HG02571 (cell line): Measurements from ENCODE around the gene PPP6C.
A peak's percentile ranks its signal among the peaks of the same experiment; 100 is the strongest.
"Not testable (repeated sequence)": the region's sequence is repeated elsewhere in the genome, so short reads cannot be mapped to it uniquely, and the experiment has no call there.

Source experiments
- ATAC-seq: cut with Tn5 transposase; IDR thresholded peaks from one replicate; pipeline ENCODE4 v1.9.1; 2021; ENCODE audit warnings: mild to moderate bottlenecking, moderate library complexity; ENCODE audit not compliant: unreplicated experiment

The PPP6C gene

DNA sequence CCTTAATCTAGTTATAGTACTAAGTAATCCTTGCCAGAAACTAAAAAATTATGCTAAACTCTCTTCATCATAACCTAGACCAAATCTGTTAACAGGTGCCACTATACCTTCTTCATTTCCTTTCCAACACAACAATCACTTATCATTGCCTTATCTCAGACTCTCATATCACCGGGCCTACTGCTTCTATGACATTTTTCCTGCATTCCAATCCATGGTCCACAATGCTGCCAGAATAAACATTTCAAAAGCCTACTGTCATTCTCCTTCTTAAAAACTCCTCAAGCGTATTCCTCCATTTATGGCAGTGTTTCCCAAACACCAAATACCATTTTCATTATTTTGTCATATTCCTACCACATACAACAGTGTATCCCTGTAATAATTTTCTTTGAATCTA lies 6.5 kb downstream of the PPP6C start:
- ATAC-seq, result no peak

DNA sequence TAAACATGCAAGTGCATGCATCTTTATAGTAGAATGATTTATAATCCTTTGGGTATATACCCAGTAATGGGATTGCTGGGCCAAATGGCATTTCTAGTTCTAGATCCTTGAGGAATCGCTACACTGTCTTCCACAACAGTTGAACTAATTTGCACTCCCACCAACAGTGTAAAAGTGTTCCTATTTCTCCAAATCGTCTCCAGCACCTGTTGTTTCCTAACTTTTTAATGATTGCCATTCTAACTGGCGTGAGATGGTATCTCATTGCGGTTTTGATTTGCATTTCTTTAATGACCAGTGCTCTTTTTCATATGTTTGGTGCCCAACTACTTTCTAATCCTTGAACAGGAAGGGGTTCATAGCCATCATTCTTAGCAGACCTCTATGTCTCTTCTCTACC lies 7.8 kb downstream of the PPP6C start:
- ATAC-seq, result not testable (repeated sequence)

DNA sequence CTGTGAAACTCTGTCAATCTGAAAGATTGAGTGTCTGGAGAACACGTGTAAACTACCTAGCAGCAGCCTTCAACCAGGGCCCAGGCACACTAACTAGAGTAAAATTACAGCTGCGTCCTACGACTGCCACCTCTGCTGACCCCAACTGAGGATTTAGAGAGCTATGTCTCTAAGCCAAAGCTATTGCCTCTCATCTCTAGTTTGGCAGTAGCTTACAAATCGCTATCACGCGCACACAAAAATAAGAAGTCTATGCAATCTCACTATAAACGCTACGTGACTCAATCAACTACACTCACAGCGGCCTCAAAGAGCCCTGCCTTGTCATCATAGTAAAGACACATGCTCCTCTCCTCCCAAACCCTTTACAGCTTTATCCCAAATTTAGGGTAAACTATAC lies 8.7 kb downstream of the PPP6C start:
- ATAC-seq, result no peak

DNA sequence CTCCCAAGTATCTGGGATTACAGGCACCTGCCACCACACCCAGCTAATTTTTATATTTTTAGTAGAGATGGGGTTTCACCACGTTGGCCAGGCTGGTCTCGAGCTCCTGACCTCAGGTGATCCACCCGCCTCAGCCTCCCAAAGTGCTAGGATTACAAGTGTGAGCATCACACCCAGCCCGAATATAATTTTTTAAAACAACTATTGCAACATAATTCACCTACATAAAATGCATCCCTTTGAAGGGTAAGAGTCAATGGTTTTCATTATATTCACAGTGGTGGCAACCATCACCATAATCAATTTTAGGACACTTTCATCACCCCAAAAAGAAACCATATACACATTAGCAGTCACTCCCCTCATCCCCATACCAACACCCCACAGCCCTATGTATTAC lies 9.8 kb downstream of the PPP6C start:
- not testable (repeated sequence) for ATAC-seq

DNA sequence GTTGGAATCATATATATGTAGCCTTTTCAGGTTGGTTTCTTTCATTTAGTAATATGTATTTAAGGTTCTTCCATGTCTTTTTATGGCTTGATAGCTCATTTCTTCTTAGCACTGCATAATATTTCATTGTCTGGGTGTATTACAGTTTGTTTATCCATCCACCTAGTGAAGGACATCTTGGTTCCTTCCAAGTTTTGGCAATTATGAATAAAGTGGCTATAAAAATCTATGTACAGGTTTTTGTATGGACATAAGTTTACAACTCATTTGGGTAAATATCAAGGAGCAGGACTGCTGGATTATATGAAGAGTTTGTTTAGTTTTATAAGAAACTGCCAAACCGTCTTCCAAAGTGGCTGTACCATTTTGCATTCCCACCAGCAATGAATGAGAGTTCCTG lies 11.7 kb downstream of the PPP6C start:
- ATAC-seq, result no peak

DNA sequence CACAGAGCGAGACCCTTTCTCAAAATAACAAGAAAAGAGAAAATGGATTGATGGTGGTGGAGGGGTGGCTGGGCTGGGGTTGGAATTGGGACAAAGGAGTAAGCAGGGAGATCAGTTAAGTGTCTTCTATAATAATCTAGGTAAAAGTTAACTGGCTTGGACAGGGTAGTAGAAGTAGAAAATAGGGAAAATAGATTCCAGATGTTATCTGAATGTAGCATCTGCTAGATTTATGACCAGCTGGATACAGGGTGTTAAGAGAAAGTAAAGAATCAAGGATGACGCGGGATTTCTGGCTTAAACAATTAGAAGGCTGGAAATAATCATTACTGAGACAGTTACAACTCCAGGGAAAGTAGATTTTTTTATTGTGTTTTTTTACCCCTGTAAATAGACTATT lies 13.0 kb downstream of the PPP6C start:
- ATAC-seq, result no peak

DNA sequence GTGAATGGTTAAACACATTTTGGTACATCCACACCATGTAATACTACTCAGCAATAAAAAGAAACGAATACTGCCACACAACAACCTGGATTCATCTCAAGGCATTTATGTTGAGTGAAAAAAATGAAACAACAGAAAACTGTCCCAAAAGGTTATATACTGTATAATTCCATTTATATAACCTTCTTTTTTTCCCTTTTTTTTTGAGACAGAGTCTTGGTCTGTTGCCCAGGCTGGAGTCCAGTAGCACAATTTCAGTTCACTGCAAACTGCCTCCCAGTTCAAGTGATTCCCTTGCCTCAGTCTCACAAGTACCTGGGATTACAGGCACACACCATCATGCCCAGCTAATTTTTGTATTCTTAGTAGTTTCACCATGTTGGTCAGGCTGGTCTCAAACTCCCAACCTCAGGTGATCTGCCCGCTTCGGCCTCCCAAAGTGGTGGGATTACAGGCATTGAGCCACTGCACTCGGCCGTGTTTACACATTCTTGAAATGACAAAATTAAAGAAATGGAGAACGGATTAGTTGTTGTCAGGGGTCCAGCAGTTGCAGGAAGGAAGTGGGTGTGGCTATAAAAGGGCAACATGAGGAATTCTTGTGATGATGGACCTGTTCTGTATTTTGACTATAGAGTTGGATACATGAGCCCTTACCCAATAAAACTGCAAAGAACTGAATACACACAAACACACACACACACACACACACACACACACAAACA lies 17.4 kb downstream of the PPP6C start:
- no peak for ATAC-seq

DNA sequence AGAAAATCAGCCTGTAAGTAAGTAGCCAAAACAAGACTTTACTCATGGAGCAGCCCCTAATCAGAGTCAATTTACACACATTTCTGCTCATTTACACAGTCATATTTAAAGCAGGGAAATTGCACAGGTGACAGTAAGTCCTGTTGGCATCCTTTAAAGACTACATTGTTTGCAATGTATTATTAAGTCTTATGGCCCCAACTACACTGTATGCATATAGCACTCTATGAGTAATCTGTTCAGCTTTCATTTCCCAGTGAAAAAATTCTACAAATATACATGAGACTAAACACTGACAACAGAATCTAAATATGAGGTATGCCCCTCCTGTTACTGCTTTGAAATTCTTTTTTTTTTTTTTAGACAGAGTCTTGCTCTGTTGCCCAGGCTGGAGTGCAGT lies 19.7 kb downstream of the PPP6C start:
- no peak for ATAC-seq

DNA sequence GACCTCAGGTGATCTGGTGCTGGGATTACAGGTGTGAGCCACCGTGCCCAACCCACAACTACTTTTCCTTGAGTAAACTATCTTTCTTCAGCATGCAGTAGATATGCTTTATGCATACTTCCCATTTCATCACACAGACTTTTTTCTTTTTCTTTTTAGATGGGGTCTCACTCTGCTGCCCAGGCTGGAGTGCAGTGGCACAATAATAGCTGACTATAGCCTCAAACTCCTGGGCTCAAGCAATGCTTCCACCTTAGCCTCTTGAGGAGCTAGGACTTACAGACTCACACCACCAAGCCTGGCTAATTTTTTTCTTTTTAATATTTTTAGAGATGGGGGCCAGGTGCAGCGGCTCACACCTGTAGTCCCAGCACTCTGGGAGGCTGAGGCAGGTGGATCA lies 22.8 kb downstream of the PPP6C start:
- no peak for ATAC-seq

DNA sequence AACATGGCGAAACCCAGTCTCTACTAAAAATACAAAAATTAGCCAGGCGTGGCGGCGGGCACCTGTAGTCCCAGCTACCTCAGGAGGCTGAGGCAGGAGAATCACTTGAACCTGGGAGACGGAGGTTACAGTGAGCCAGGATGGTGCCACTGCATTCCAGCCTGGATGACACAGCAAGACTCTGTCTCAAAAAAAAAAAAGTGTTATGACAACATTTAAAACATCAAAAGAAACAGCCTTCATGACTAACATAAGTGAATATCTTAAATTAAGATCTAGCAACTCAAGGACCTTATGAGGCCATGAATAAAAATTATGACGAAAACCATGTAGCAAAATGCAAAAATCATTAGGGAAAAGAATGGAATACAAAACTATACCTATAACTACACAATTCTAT lies 26.7 kb downstream of the PPP6C start:
- ATAC-seq, result not testable (repeated sequence)

DNA sequence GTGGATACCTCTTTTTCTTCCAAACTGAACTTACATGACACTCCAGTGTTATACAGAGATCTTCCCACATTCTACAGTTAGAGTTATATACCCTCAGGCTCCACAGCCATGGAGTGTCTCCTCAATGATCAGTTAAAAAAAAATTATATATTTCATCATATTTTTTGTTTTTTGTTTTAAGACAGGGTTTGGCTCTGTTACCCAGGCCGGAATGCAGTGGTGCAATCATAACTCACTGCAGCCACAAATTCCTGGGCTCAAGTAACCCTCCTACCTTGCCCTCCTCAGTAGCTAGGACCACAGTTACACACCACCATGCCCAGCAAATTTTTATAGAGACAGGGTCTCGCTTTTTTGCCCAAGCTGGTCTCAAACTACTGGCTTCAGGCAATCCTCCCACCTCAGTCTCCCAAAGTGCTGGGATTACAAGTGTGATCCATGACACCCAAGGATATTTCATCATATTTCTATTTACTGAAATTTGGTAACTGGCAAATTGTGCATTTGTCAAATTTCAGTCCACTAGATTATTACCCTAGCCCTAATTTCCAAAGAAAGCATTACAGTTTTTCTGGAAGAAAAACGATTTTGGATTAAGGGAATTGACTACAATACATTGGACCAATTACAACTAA lies 28.2 kb downstream of the PPP6C start:
- no peak for ATAC-seq

DNA sequence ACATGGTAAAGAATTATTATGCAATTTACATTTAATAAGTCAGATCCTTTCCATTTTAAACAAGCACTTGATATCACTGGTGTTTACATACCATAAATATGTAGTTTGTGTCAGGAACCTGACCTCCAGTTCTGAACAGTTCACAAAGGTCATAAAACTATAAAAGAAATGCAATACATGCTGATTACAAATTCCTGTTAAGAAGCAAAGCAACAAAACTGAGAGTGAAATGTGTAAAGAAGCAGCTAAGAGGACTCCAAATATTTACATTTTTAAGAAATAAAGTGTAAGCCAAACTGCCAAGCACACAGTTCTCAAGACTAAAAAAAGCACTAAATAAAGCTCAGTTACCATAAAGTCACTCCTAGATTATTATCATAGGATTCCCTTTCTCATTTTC lies 28.9 kb downstream of the PPP6C start:
- no peak for ATAC-seq

DNA sequence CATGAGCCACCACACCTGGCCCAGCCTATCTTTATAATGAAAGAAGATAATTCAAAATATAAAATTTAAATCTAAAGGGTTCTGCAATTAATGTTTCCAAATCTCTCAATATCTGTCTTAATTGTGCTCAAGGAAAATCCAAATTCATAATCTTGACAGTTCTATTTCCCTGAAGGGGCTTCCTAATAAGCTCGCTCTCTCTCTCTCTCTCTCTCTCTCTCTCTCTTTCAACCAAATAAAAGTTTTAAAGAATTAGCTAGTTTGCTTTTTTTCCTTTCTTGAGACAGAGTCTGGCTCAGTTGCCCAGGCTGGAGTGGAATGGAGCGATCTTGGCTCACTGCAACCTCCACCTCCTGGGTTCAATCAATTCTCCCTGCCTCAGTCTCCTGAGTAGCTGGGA lies 33.1 kb downstream of the PPP6C start:
- no peak for ATAC-seq

DNA sequence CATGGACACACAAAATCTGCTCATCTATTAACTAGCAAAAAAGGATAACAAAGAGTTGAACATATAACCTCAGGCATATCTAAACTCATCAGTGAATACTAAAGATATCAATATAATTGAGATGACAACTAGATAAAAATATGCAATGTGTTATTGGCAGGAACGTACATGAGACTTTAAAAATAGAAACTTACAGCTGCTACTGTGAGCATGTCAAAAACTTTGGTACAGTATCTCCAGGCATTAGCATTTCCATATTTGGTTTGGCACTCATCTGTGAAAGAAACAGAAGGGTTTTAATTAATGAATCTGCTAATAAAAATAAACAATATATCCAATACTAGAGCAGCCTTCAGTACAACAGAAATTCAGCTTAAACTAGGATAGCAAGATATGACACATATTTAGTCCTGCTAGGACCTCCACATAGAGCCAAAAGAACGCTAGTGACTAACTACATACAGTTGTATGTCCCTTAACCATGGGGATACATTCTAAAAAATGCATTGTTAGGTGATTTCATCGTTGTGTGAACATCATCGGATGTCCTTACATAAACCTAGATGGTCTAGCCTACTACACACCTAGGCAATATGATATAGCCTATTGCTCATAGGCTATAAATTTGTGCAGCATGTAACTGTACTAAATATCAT lies 35.8 kb downstream of the PPP6C start:
- ATAC-seq, result no peak

DNA sequence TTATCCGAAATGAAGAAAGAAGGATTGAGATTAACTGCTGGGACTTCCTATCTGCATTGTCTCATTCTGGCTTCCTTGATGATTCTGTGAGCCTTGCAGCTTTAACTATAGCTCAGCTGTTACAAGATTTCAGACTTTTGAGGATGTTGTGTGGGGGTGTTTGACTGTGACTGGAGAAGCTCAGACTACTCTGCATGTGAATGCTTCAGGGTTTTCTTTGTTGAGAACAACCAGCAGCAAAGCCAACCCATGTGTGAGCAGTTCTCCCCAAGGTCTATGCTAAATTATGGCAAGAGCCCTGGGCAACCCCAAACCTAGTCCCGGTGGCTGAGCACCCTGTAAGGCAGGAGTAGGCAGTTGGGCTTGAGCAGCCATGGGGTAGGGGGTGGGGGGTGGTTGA lies 37.9 kb downstream of the PPP6C start:
- no peak for ATAC-seq

DNA sequence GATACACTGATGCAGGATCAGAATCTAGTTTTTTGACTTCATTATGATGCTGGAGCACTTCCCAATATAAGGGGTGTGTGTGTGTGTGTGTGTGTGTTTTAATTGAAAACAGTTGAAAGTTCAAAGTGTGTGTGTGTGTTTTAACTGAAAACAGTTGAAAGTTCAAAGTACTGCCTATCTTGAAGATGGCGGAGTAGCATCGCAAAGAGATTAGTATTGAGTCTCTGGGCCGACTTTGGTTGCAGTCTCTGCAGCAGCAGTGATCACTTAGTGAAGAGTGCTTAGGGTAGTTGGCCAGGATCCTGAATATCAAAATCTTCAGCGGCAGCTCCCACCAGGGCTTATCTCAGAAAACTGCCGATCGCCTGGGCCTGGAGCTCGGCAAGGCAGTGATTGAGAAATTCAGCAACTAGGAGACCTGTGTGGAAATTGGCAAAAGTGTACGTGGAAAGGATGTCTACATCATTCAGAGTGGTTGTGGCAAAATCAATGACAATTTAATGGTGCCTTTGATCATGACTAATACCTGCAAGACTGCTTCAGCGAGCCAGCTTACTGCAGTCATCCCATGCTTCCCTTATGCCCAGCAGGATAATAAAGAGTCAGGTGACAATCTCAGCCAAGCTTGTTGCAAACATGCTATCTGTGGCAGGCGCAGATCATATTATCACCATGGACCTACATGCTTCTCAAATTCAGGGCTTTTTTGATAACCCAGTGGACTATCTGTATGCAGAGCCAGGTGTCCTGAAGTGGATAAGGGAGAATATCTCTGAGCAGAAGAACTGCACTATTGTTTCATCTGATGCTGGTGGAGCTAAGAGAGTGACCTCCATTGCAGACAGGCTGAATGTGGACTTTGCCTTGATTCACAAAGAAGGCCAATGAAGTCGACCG lies 39.0 kb downstream of the PPP6C start:
- ATAC-seq, result no peak

DNA sequence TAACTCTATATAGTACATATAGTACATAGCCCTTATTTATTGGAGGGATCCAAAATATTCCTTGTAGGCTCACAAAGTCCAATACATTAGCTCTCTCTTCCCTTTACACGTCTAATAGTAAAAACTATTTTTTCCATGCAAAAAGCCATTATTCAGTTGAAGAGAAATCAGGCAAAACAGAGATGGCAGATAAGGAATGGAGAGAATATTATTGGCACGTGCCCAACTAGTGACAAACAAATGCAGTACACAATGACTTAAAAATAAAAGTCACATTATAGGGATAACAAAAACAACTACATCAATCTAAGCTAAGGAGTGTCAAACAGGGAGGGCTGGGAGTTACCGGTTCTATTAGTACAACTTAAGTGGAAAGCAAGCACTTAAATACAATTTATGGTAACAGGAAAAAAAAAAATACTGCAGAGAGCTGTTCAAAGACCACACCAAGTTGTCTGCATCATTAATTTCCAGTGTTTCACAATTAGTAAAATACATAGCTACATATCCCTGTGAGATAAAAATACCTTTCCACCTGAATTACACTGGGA lies 42.1 kb downstream of the PPP6C start:
- ATAC-seq, result no peak

DNA sequence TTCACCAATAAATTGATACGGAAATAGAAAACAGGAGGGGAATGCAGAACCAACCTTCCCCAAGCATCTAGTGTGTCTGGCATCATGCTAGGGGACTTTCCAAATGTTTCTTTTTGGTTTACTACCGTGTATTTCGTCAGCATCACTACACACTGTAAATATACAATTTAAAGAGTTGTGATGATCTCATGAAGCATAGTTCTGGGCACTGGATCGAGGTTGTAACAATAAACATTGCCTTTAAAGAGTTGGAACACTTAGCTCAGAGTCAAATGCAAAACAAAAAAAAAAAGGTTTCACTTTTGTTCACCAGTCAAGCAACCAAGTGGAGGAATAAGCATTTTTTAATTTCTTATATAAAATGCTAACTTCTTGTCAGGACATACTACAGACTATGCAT lies 43.4 kb downstream of the PPP6C start:
- ATAC-seq, result no peak

DNA sequence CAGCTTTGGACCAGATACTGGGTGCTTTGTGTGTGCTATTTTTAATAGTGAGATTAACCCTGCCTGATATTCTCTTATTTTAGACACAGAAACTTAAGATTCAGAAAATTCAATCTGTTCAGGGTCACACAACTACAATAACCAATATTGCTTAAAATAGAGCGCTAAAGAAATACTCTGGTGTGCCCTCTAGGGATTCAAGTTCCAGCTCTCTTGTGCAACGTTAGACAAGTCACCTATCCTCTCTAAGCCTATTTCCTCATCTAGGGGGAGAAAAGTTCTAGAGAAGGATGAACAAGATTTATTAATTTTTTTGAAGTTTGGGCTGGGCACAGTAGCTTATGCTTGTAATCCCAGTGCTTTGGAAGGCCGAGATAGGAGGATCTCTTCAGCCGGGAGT lies 44.2 kb downstream of the PPP6C start:
- no peak for ATAC-seq

DNA sequence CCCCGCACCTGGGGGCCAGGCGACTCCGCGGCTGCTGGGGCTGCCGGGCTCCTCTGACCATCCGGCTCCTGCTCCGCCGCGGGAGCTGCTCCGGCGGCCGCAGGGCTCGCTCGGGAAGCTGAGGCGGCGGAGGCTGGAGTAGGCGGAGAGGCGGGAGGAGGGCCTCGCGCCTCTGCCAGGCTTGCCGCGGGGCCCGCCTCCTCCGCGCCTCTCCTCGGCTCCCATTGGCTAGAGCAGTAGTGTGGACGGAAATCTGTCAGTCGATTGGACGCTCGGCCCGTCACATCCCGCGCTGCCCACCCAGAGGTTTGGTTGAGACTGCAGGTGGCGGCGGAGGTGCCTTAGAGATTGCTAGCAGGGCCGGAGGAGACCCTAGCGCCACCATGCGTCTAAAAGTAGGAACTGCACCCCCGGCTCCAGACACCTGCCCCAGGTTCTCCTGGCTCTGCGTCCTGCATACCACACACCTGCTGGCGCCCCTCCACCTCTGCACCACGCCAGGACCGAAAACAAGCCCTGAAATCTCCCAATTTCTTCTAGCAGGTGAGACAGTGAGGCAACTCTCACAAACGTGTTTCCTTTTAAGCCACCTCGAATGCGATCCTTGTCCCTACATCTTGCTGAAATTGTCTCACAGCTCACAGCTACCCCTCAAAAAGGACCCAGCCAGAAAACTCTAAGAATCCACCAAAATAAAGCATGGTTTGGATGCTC lies 46.1 kb downstream of the PPP6C start, which contains the start of gene SCAI:
Gene SCAI (minus strand): TSS at position 152 of the 714 bp plus-strand sequence. CDS start 91 bp downstream, at position 61.
- ATAC-seq, result peak; percentile 99
